Measurements from ENCODE around the gene TOE1.
"Not testable (repeated sequence)": the region's sequence is repeated elsewhere in the genome, so short reads cannot be mapped to it uniquely, and the experiment has no call there.

Gene TOE1

DNA sequence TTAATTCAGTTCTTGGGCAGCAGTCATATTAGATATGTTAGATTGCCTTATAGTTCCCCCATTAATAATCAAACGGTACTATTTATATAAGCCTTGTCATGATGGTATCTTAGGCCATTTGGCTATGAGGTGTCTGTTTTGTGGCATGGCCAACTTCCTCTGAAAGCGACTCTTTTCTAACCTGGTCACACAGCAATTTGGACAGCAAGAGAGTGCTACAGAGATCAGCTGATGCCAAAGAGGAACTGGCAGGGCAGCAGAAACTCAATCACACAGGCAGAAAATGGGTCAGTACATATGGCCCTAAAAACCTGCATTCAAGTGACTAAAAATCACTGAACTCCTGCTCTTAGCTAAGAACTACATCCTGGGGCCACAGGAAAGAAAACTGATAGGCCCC lies 13.7 kb downstream of the TOE1 start:
- TF ChIP-seq, protein P1, sequence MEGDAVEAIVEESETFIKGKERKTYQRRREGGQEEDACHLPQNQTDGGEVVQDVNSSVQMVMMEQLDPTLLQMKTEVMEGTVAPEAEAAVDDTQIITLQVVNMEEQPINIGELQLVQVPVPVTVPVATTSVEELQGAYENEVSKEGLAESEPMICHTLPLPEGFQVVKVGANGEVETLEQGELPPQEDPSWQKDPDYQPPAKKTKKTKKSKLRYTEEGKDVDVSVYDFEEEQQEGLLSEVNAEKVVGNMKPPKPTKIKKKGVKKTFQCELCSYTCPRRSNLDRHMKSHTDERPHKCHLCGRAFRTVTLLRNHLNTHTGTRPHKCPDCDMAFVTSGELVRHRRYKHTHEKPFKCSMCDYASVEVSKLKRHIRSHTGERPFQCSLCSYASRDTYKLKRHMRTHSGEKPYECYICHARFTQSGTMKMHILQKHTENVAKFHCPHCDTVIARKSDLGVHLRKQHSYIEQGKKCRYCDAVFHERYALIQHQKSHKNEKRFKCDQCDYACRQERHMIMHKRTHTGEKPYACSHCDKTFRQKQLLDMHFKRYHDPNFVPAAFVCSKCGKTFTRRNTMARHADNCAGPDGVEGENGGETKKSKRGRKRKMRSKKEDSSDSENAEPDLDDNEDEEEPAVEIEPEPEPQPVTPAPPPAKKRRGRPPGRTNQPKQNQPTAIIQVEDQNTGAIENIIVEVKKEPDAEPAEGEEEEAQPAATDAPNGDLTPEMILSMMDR (IDR thresholded peaks at IDR 0.05; ENCODE audit: low read depth, low read length), result no peak
- in situ Hi-C loops (cut with HindIII; ENCODE audit: low sequenced_read_pairs), result no loop called here
- no peak overlapping the region for H3K4me3 ChIP-seq (ENCODE audit: low read depth, low read length)
- no peak for DNase-seq (ENCODE audit: low read depth, low spot score)

DNA sequence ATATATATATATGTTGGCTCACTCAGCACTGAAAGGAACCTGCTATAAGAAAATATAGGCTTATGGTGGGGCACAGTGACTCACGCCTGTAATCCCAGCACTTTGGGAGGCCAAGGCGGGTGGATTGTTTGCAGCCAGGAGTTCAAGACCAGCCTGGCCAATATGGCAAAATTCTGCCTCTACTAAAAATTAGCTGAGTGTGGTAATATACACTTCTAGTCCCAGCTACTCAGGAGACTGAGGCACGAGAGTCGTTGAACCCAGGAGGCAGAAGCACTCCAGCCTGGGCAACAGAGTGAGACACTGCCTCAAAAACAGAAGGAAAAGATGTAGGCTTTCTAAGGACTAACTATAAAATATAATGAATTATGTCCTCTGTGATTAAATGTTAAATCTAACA lies 14.9 kb downstream of the TOE1 start:
- DNase-seq (ENCODE audit: low read depth, low spot score), result no peak
- TF ChIP-seq, protein P1 (IDR thresholded peaks at IDR 0.05; ENCODE audit: low read depth, low read length), result no peak
- no peak overlapping the region for H3K4me3 ChIP-seq (ENCODE audit: low read depth, low read length)
- in situ Hi-C loops (cut with HindIII; ENCODE audit: low sequenced_read_pairs), result no loop called here

DNA sequence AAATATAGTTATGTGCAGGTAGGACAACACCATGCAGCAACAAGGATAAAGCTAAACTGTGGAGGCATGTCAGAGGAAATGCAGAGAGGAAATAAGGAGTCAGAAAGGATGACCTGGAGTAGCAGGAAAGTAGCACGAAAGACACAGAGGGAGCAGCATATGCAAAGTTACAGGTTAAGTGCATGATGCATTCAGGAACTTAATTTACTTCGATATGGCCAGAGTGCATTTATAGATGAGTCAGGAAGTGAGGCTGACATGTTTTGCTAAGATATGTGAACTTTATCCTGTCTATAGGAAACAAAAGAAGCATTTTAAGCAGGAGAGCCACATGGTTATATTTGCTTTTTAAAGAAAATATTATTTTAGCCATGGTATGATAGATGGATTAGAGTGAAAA lies 15.7 kb downstream of the TOE1 start:
- DNase-seq (ENCODE audit: low read depth, low spot score), result no peak
- in situ Hi-C loops (cut with HindIII; ENCODE audit: low sequenced_read_pairs), result no loop called here
- TF ChIP-seq, protein P1 (IDR thresholded peaks at IDR 0.05; ENCODE audit: low read depth, low read length), result no peak
- H3K4me3 ChIP-seq (ENCODE audit: low read depth, low read length), result no peak overlapping the region

DNA sequence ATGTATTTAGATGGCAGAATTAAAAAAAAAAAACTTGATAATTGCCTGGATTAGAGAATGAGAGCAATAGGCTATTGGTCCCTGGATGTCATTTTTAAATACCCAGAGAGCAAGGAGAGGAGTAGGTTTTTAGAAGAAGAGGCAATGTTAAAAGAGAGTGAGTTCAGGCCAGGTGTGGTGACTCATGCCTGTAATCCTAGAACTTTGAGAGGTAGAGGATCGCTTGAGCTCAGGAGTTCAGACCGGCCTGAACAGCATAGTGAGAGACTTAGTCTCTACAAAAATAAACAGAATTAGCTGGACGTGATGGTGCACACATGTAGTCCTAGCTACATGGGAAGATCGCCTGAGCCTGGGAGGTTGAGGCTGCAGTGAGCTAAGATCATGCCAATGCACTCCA lies 16.2 kb downstream of the TOE1 start:
- H3K4me3 ChIP-seq (ENCODE audit: low read depth, low read length), result no peak overlapping the region
- DNase-seq (ENCODE audit: low read depth, low spot score), result no peak
- TF ChIP-seq, protein P1 (IDR thresholded peaks at IDR 0.05; ENCODE audit: low read depth, low read length), result no peak
- in situ Hi-C loops (cut with HindIII; ENCODE audit: low sequenced_read_pairs), result no loop called here

DNA sequence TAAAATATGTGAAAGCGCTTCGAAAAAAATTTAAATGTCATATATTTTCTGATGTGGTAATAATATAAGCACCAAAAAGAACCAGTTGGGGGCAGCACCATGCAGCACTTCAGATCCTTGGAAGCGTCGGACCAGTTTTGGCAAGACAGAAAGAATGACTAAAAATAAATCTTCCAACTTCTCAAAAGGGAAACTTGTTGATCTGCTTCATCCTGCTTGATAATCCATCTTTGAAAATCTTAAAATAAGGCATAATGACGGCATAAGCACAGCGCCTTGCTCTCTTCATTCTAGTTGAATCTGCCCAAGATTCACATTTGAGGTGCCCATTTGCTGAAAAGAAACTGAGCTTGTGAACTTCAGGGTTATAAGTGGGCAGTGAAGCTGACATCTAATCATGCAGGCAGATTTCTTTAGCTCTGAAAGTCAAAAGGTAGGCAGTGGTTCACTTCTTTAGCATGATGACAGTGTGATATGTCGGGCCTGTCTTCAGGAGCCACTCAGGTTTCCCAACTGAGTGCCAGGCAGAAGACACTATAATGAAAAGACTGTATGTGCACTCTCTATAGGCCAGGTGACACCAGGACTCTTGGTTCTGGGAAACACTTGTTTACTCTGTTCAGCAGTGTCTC lies 20.0 kb downstream of the TOE1 start:
- DNase-seq (ENCODE audit: low read depth, low spot score), result peak; percentile 69
- in situ Hi-C loops (cut with HindIII; ENCODE audit: low sequenced_read_pairs), result no loop called here
- no peak overlapping the region for H3K4me3 ChIP-seq (ENCODE audit: low read depth, low read length)
- TF ChIP-seq, protein P1 (IDR thresholded peaks at IDR 0.05; ENCODE audit: low read depth, low read length), result peak; percentile 59

DNA sequence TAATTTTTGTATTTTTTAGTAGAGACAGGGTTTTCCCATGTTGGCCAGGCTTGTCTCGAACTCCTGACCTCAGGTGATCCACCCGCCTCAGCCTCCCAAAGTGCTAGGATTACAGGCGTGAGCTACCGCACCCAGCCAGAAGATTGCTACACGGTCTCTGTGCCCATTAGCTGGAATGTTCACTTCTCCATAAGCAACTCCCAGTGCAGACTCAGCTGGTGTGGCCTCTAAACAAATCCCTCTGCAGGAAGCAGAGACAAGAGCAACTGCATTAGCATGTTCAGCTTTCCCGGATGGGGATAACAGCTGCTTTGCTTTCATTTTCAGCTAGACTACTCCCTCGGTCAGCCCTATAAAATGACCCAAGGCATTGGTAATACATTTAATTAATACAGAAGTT lies 21.0 kb downstream of the TOE1 start:
- H3K4me3 ChIP-seq (ENCODE audit: low read depth, low read length); in situ Hi-C loops (cut with HindIII; ENCODE audit: low sequenced_read_pairs): not testable (repeated sequence)
- peak; percentile 38 for DNase-seq (ENCODE audit: low read depth, low spot score)

DNA sequence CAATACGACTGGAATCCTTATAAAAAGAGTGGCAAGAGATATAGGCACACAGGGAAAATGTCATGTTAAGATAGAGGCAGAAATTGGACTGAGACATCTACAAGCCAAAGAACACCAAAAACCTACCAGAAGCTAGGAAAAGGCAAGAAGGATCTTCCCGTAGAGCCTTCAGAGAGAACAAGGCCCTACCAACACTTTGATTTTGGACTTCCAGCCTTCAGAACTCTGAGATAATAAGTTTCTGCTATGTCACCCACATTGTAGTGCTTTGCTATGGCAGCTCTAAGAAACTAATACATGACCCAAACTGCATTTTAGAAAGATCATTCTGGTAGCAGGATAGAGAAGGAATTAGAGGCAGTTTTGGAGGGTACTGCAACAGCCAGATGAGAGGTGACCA lies 24.3 kb downstream of the TOE1 start:
- TF ChIP-seq, protein P1 (IDR thresholded peaks at IDR 0.05; ENCODE audit: low read depth, low read length), result no peak
- in situ Hi-C loops (cut with HindIII; ENCODE audit: low sequenced_read_pairs), result no loop called here
- DNase-seq (ENCODE audit: low read depth, low spot score), result no peak
- no peak overlapping the region for H3K4me3 ChIP-seq (ENCODE audit: low read depth, low read length)
